CD4-positive, CD25-positive, alpha-beta regulatory T cell (primary cell): ENCODE data around the gene PP2D1. TPM values are rescaled to one million over a fixed set of nuclear protein-coding genes. Genes with fewer than 3 reads are reported as not detected.
"Not testable (repeated sequence)": the region's sequence is repeated elsewhere in the genome, so short reads cannot be mapped to it uniquely, and the experiment has no call there.

Source experiments
- ATAC-seq, 2 donors: fragments of 150-1000 bp; cut with Tn5 transposase; one replicate each; pipeline ENCODE4 v1.10.0; 2021; ENCODE audit warnings: low read depth in 2 of 2, moderate number of reproducible peaks in 2 of 2, moderate library complexity in 1 of 2
- DNase-seq, 3 donors: peaks; one replicate each; pipeline versions ENCODE4 v3.0.0 to v3.0.0-alpha.2; 2012 to 2022; ENCODE audit warnings: mixed read lengths in 1 of 3
- H3K27ac ChIP-seq: one replicate; pipeline ENCODE4 v1.7.0; 2013; ENCODE audit warnings: mild to moderate bottlenecking, low read length; ENCODE audit not compliant: insufficient read depth, poor library complexity, severe bottlenecking
- H3K27me3 ChIP-seq: one replicate; pipeline ENCODE4 v1.7.0; 2013; ENCODE audit warnings: low read length; ENCODE audit not compliant: control insufficient read depth, insufficient read depth
- H3K36me3 ChIP-seq: one replicate; pipeline ENCODE4 v1.7.0; 2013; ENCODE audit warnings: mild to moderate bottlenecking, low read length, moderate library complexity; ENCODE audit not compliant: control insufficient read depth, insufficient read depth
- H3K4me1 ChIP-seq: 2 replicates; pipeline ENCODE4 v1.7.0; 2013; ENCODE audit warnings: mild to moderate bottlenecking, low read length; ENCODE audit not compliant: insufficient read depth, control insufficient read depth, poor library complexity, severe bottlenecking
- H3K4me3 ChIP-seq: one replicate; pipeline ENCODE4 v1.7.0; 2013; ENCODE audit warnings: low read depth, mild to moderate bottlenecking, low read length, moderate library complexity
- H3K9me3 ChIP-seq, 2 experiments: 1 replicate in 1 of 2; 2 replicates in 1 of 2; pipeline ENCODE4 v1.7.0; 2013; ENCODE audit warnings: low read length in 2 of 2, mild to moderate bottlenecking in 1 of 2, moderate library complexity in 1 of 2; ENCODE audit not compliant: control insufficient read depth in 2 of 2
- H3K27ac Mint-ChIP-seq, 3 donors: one replicate each; pipeline ENCODE4 v1.8.0; 2020 to 2022; ENCODE audit warnings: mild to moderate bottlenecking in 3 of 3, mixed read lengths in 3 of 3, moderate library complexity in 2 of 3
- H3K27me3 Mint-ChIP-seq: one replicate; pipeline ENCODE4 v1.8.0; 2022; ENCODE audit warnings: mild to moderate bottlenecking, mixed read lengths
- H3K36me3 Mint-ChIP-seq: one replicate; pipeline ENCODE4 v1.8.0; 2020; ENCODE audit warnings: mixed read lengths
- H3K4me1 Mint-ChIP-seq, 4 donors: one replicate each; pipeline ENCODE4 v1.8.0; 2020 to 2022; ENCODE audit warnings: mixed read lengths in 4 of 4, mild to moderate bottlenecking in 1 of 4
- H3K4me3 Mint-ChIP-seq, 4 donors: one replicate each; pipeline ENCODE4 v1.8.0; 2020 to 2022; ENCODE audit warnings: mild to moderate bottlenecking in 4 of 4, mixed read lengths in 4 of 4, moderate library complexity in 3 of 4
- H3K9me3 Mint-ChIP-seq, 7 donors: one replicate each; pipeline ENCODE4 v1.8.0; 2020 to 2022; ENCODE audit warnings: mixed read lengths in 7 of 7, mild to moderate bottlenecking in 3 of 7, moderate library complexity in 2 of 7
- polyA plus RNA-seq, 4 donors: library from polyadenylated mRNA; unstranded; fragments of 300-500 nt; fragmentation: Illumina TruSeq; gene quantifications; one replicate each; pipeline ENCODE4 v1.2.3, GENCODE V29; 2021
- total RNA-seq: library from RNA; stranded (reverse); gene quantifications from one replicate; pipeline ENCODE4 v1.2.3, GENCODE V29; 2022

PP2D1 gene
- total and polyA plus RNA-seq, 5 donors from 2014 or later: 0.16 to 1.2 (median 0.21) TPM; not detected in 1

DNA sequence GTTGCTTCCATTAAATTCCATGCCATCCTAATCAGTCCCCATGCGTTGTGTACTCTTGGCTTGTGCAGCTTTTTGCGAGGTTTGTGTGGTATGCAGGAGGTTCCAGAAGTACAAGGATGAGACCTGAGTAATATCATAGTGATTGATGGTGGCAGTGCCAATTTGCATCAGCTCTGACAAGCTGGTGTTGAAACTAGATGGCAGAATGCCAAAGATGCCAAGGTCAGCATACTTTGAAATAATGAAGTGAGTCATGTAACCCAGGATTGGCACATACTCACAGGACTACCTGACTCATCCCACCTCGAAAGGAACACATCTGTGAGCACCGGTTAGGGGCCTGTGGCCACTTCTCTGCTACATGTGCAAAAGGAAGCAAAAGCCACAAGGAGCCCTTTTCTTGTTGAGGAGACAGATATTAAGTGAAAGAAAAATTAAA, 42.5 kb upstream of the PP2D1 start:
- no peaks in the 10 kb centered on the region for H3K9me3 Mint-ChIP-seq
- Histone ChIP-seq H3K4me3 (peak overlapping the region; percentile 80), H3K36me3 (peaks cover under 1% of the 10 kb centered on the region), H3K9me3 (no peaks in the 10 kb centered on the region), H3K27ac (peak overlapping the region; percentile 78), H3K27me3 (no peaks in the 10 kb centered on the region), H3K4me1 (peaks cover 52% of the 10 kb centered on the region)
- ATAC-seq (peak; percentile 92 to 93), DNase-seq (peak; percentile 47 to 89 (median 51))
- H3K4me3 Mint-ChIP-seq: no peak overlapping the region
- H3K27me3 Mint-ChIP-seq: no peaks in the 10 kb centered on the region
- H3K4me1 Mint-ChIP-seq: peaks cover 15 to 41% (median 31%) of the 10 kb centered on the region in 4 donors
- peak overlapping the region in 1 of 3 donors; percentile 2 for H3K27ac Mint-ChIP-seq
- no peaks in the 10 kb centered on the region for H3K36me3 Mint-ChIP-seq

DNA sequence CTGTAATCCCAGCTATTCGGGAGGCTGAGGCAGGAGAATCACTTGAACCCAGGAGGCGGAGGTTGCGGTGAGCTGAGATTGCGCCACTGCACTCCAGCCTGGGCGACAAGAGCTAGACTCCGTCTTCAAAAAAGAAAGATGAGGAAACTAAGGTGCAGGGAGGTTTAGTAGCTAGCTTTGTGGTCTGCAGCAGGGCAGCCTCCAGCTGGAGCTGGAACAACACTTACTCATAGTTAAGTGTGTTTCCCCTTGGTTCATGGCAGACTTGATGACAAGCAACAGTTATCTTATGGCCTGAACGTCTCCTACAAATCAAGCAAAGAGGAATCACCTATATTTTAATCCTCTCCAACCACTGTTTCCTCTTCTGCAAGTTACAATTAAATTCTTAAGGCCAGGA, 40.8 kb upstream of the PP2D1 start:
- H3K36me3 Mint-ChIP-seq: no peaks in the 10 kb centered on the region
- Histone ChIP-seq H3K4me1 (peaks cover 63% of the 10 kb centered on the region), H3K27me3 (no peaks in the 10 kb centered on the region), H3K36me3 (peaks cover 9% of the 10 kb centered on the region), H3K9me3 (no peaks in the 10 kb centered on the region), H3K4me3 (no peak overlapping the region), H3K27ac (peak overlapping the region; percentile 49)
- no peaks in the 10 kb centered on the region for H3K27me3 Mint-ChIP-seq
- DNase-seq (no peak), ATAC-seq (no peak)
- H3K9me3 Mint-ChIP-seq: no peaks in the 10 kb centered on the region
- peak overlapping the region in 2 of 3 donors; percentile 36 to 84 for H3K27ac Mint-ChIP-seq
- H3K4me3 Mint-ChIP-seq: peak overlapping the region in 1 of 4 donors; percentile 65
- peaks cover 23 to 53% (median 43%) of the 10 kb centered on the region in 4 donors for H3K4me1 Mint-ChIP-seq

DNA sequence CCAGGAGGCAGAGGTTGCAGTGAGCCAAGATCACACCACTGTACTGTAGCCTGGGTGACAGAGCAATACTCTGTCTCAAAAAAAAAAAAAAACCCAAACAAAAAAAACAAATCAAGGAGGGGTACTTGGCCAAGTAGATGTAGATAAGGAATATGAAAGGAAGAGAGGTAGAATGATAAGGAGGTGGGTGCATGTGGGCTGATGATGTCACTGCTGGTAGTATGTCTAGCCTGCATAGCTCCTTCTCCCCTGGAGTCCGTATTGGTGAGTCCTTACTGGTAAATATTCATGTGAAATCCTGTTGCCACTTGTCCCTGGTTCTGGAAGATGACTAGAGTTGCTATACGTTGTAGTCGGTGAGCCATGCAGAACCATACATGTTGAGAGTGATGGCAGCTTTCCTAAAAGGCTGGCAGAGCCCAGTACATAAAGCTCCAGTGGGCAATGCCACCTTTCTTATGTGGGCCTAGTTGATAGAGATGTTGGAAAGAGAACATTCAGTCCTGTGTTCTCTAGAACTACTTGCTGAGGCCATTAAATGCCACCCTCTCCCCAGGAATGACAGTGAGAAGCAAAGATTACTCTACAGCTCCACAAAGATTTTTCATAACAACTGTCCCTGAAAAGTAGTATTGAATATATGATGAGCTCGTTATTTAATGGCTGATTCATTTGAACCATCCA, 39.2 kb upstream of the PP2D1 start:
- ATAC-seq (no peak), DNase-seq (no peak)
- Mint-ChIP-seq H3K27me3 (no peaks in the 10 kb centered on the region), H3K27ac (peak overlapping the region; percentile 16 to 87 (median 44)), H3K9me3 (no peaks in the 10 kb centered on the region), H3K36me3 (no peaks in the 10 kb centered on the region), H3K4me3 (peak overlapping the region in 3 of 4 donors; percentile 4 to 62 (median 36)), H3K4me1 (peaks cover 24 to 69% (median 56%) of the 10 kb centered on the region in 4 donors)
- Histone ChIP-seq H3K27me3 (no peaks in the 10 kb centered on the region), H3K9me3 (no peaks in the 10 kb centered on the region), H3K4me3 (no peak overlapping the region), H3K36me3 (peaks cover 9% of the 10 kb centered on the region), H3K27ac (peak overlapping the region; percentile 42), H3K4me1 (peaks cover 63% of the 10 kb centered on the region)

DNA sequence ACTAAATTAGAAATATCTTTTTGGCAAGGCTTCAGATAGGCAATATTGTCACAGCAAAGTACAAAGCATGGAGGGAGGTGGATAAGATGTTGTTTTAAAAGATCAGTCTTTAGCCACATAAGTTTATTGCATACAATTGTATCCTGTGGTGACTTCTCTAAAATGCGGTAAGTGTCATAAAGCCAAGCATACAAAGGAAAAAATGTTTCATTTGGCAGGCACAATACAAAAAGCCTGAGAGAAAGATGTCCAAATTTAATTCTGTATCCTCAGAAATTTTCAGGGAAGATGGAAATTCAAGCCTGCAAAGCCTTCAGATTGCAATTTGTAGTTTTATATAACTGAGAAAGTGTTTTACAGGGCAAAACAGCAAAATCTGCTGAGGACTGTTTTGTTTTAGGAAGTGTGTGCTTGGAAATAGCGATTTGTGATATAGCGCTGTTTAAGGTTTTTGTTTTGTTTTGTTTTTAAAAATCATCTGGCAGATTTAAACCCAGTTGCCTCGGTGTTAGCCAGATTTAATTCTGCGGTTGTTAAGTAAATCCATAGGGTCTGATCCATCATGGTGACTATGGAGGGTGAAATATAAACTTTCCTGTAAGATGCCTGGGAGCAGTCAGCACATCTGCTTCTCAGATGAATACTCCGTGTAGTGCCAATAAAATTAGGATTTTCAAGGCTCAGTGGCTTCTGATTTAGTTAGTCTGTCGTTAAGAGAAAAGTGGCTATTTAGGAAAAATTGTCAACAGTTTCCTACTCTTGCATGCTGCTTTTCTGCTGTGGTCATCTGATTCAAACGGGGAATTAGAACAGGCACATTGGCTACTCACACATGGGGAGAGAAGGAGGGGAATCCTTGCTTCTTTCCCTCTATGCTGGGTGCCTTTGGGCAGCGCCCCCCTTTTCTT, 36.2 kb upstream of the PP2D1 start:
- H3K27ac ChIP-seq: peak overlapping the region; percentile 42

DNA sequence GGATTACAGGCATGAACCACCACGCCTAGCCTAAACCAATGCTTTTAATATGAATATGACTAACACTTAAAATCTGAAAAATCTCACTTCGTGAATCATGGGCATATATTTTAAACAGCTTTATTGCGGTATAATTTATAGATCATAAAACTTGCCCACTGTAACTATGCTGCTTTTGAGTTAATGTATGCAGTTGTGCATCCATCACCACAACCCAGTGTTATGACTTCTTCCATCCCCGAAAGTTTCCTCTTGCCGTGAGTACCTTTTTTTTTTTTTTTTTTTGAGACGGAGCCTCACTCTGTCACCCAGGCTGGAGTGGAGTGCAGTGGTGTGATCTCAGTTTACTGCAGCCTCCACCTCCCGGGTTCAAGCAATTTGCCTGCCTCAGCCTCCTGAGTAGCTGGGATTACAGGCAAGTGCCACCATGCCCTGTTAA, 35.3 kb upstream of the PP2D1 start:
- peak overlapping the region; percentile 66 to 79 (median 69) for H3K27ac Mint-ChIP-seq
- H3K27me3 Mint-ChIP-seq: no peaks in the 10 kb centered on the region
- Histone ChIP-seq H3K36me3 (peaks cover 9% of the 10 kb centered on the region), H3K4me3 (peak overlapping the region; percentile 40), H3K4me1 (peaks cover 78% of the 10 kb centered on the region), H3K27ac (peak overlapping the region; percentile 42), H3K27me3 (no peaks in the 10 kb centered on the region), H3K9me3 (no peaks in the 10 kb centered on the region)
- no peak for DNase-seq
- no peak for ATAC-seq
- H3K4me3 Mint-ChIP-seq: peak overlapping the region; percentile 5 to 65 (median 44)
- peaks cover 39 to 95% (median 83%) of the 10 kb centered on the region in 4 donors for H3K4me1 Mint-ChIP-seq
- no peaks in the 10 kb centered on the region for H3K36me3 Mint-ChIP-seq
- no peaks in the 10 kb centered on the region for H3K9me3 Mint-ChIP-seq

More for the DNA sequence above, 36.2 kb upstream of the PP2D1 start:
- no peaks in the 10 kb centered on the region for H3K9me3 Mint-ChIP-seq
- no peaks in the 10 kb centered on the region for H3K27me3 Mint-ChIP-seq
- Histone ChIP-seq H3K4me3 (peak overlapping the region; percentile 40), H3K27me3 (no peaks in the 10 kb centered on the region), H3K36me3 (peaks cover 9% of the 10 kb centered on the region), H3K9me3 (no peaks in the 10 kb centered on the region), H3K4me1 (peaks cover 69% of the 10 kb centered on the region)
- no peaks in the 10 kb centered on the region for H3K36me3 Mint-ChIP-seq
- DNase-seq: no peak
- peak overlapping the region; percentile 5 to 65 (median 46) for H3K4me3 Mint-ChIP-seq
- H3K27ac Mint-ChIP-seq: peak overlapping the region in 2 of 3 donors; percentile 66 to 79
- ATAC-seq: no peak
- H3K4me1 Mint-ChIP-seq: peaks cover 37 to 95% (median 78%) of the 10 kb centered on the region in 4 donors

DNA sequence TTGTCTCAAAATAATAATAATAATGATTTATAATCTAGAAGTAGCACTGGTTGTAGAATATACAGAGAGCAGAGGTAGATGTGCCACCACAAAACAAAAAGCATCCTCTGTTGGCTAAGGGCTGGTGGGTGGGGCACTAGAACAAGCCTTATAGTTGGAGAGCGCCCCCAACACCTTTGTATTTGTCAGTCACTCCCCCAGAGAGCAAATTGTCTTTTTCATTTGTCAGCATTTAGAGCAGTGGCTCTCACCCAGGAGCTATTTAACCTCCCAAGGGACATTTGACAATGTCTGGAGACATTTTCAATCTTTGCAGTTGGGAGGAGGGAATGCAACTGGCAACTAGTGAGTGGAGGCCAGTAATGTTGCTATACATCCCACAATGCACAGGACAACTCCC, 34.5 kb upstream of the PP2D1 start:
- H3K4me1 ChIP-seq: peaks cover 85% of the 10 kb centered on the region

DNA sequence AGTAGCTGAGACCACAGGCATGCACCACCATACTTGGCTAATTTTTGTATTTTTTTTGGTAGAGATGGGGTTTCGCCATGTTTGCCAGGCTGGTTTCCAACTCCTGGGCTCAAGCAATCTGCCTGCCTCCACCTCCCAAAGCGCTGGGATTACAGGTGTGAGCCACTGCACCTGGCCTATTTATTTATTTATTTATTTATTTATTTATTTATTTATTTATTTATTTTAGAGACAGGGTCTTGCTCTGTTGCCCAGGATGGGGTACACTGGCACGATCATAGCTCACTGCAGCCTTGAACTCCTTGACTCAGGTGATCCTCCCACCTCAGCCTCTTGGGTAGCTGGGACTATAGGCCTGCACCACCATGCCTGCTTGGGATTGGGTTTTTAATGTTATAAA, 33.1 kb upstream of the PP2D1 start:
- peaks cover 77% of the 10 kb centered on the region for H3K4me1 ChIP-seq
- peak overlapping the region; percentile 80 for H3K4me3 ChIP-seq
- H3K9me3 ChIP-seq, H3K27me3 ChIP-seq, H3K36me3 ChIP-seq, H3K9me3 Mint-ChIP-seq, H3K27me3 Mint-ChIP-seq, H3K36me3 Mint-ChIP-seq, DNase-seq, ATAC-seq: not testable (repeated sequence)
- Mint-ChIP-seq H3K4me1 (peaks cover 26 to 87% (median 73%) of the 10 kb centered on the region in 4 donors), H3K4me3 (peak overlapping the region in 3 of 4 donors; percentile 41 to 100 (median 45)), H3K27ac (peak overlapping the region; percentile 32 to 65 (median 55))
- peak overlapping the region; percentile 93 for H3K27ac ChIP-seq

More for the DNA sequence above, 34.5 kb upstream of the PP2D1 start:
- Mint-ChIP-seq H3K36me3 (no peaks in the 10 kb centered on the region), H3K4me1 (peaks cover 31 to 95% (median 83%) of the 10 kb centered on the region in 4 donors), H3K4me3 (peak overlapping the region in 3 of 4 donors; percentile 45 to 65 (median 46)), H3K9me3 (peaks cover 0 to 1% (median 0%) of the 10 kb centered on the region in 7 donors), H3K27ac (peak overlapping the region in 2 of 3 donors; percentile 31 to 79), H3K27me3 (peaks cover 1% of the 10 kb centered on the region)
- H3K4me3 ChIP-seq: no peak overlapping the region
- DNase-seq (no peak), ATAC-seq (no peak)
- H3K9me3 ChIP-seq: no peaks in the 10 kb centered on the region
- H3K27ac ChIP-seq: no peak overlapping the region
- H3K36me3 ChIP-seq: peaks cover 9% of the 10 kb centered on the region
- H3K27me3 ChIP-seq: no peaks in the 10 kb centered on the region
